Measurements from ENCODE around the gene CEACAM7.
A peak's percentile ranks its signal among the peaks of the same experiment; 100 is the strongest.
"Not testable (repeated sequence)": the region's sequence is repeated elsewhere in the genome, so short reads cannot be mapped to it uniquely, and the experiment has no call there.

CEACAM7 gene

GRCh38 chr19:41688098-41688497 is at the start of gene CEACAM7:
Gene CEACAM7, minus strand, starts transcription at chr19:41688270. Its CDS starts 105 bp downstream, at chr19:41688165.
- DNase-seq: no peak

- DNase-seq: no peak
Observed at GRCh38 chr19:41735071-41735600, 47.1 kb upstream of the CEACAM7 start.

GRCh38 chr19:41734585-41734984 is 46.5 kb upstream of the CEACAM7 start:
- DNase-seq: no peak

- no peak for DNase-seq
Observed at GRCh38 chr19:41734156-41734555, 46.1 kb upstream of the CEACAM7 start.

GRCh38 chr19:41726493-41726892 is 38.4 kb upstream of the CEACAM7 start:
- no peak for DNase-seq

- DNase-seq: no peak
Observed at GRCh38 chr19:41720103-41720502, 32.0 kb upstream of the CEACAM7 start.

GRCh38 chr19:41718761-41719160 is 30.7 kb upstream of the CEACAM7 start:
- DNase-seq: no peak

GRCh38 chr19:41714598-41714997 is 26.5 kb upstream of the CEACAM7 start:
- DNase-seq: no peak

- no peak for DNase-seq
Observed at GRCh38 chr19:41711376-41712261, 23.5 kb upstream of the CEACAM7 start.

- DNase-seq: no peak
Observed at GRCh38 chr19:41709951-41710645, 22.0 kb upstream of the CEACAM7 start.

- not testable (repeated sequence) for DNase-seq
Observed at GRCh38 chr19:41709516-41709915, 21.4 kb upstream of the CEACAM7 start.

GRCh38 chr19:41708481-41708880 is 20.4 kb upstream of the CEACAM7 start, which contains the start of gene CEACAM5:
Gene CEACAM5, plus strand, starts transcription at chr19:41708626. Its CDS starts 106 bp downstream, at chr19:41708732.
- no peak for DNase-seq

GRCh38 chr19:41707871-41708371 is 19.9 kb upstream of the CEACAM7 start:
- DNase-seq: no peak

GRCh38 chr19:41707502-41707812 is 19.4 kb upstream of the CEACAM7 start:
- peak in 1 of 2 experiments; percentile 1 for DNase-seq

- peak; percentile 64 to 74 for DNase-seq
Observed at GRCh38 chr19:41706741-41707501, 18.9 kb upstream of the CEACAM7 start.

GRCh38 chr19:41705393-41706174 is 17.5 kb upstream of the CEACAM7 start:
- DNase-seq: peak in 1 of 2 experiments; percentile 37

GRCh38 chr19:41703602-41704293 is 15.7 kb upstream of the CEACAM7 start:
- DNase-seq: no peak

GRCh38 chr19:41702171-41702651 is 14.1 kb upstream of the CEACAM7 start:
- no peak for DNase-seq

- DNase-seq: peak; percentile 21 to 41
Observed at GRCh38 chr19:41701401-41702075, 13.5 kb upstream of the CEACAM7 start.

GRCh38 chr19:41700381-41701195 is 12.5 kb upstream of the CEACAM7 start:
- DNase-seq: no peak

Data from AML-193 (cell line).